SK-N-SH (cell line): ENCODE results near the gene TLCD5. TPM values are rescaled to one million over a fixed set of nuclear protein-coding genes. Genes with fewer than 3 reads are reported as not detected.
A peak's percentile ranks its signal among the peaks of the same experiment; 100 is the strongest.

Experiments used
- CTCF ChIA-PET: fragments of 300-600, 350-600 bp; formaldehyde crosslinking; extraction: SDS; loops from one replicate; lab custom pipeline; 2021; lab: Yijun Ruan, JAX
- POLR2A ChIA-PET: fragments of 350-600 bp; sonication (Branson Sonifier 250); formaldehyde crosslinking; extraction: SDS; loops from one replicate; lab custom pipeline; 2020; ENCODE audit warnings: antibody characterized with exemption, inconsistent platforms; lab: Yijun Ruan, JAX
- DNase-seq: peaks from one replicate; pipeline ENCODE4 v3.0.0; 2012
- H2AFZ ChIP-seq: fragments of 200-600 bp; sonication (generic); 2 replicates; pipeline ENCODE4 v1.8.1; 2016; ENCODE audit warnings: antibody characterized with exemption, mild to moderate bottlenecking, low read depth
- H3F3A ChIP-seq: fragments of 200-600 bp; sonication (generic); replicated peaks from 2 replicates; pipeline ENCODE3; 2016; ENCODE audit warnings: antibody characterized with exemption, mild to moderate bottlenecking; ENCODE audit not compliant: insufficient read depth
- H3K27ac ChIP-seq, 2 experiments: fragments of 200-500 bp in 1 of 2; fragments of 200-600 bp in 1 of 2; sonication (Bioruptor generic) in 1 of 2; sonication (generic), shearing (Covaris generic) in 1 of 2; 2 replicates each; pipeline versions ENCODE4 v1.5.1 to v1.6.1; 2014 to 2016; ENCODE audit warnings: low read depth in 2 of 2, inconsistent platforms in 1 of 2, low read length in 1 of 2, mild to moderate bottlenecking in 1 of 2, mixed read lengths in 1 of 2
- H3K27me3 ChIP-seq: fragments of 200-600 bp; sonication (generic), shearing (Covaris generic); 2 replicates; pipeline ENCODE4 v1.6.1; 2016; ENCODE audit warnings: mixed run types; ENCODE audit not compliant: insufficient read depth
- H3K36me3 ChIP-seq, 2 experiments: fragments of 200-500 bp in 1 of 2; fragments of 200-600 bp in 1 of 2; sonication (Bioruptor generic) in 1 of 2; sonication (generic) in 1 of 2; replicated peaks in 1 of 2; 2 replicates each; pipeline versions ENCODE3 to v1.5.1; 2014 to 2016; ENCODE audit warnings: low read length in 1 of 2, mild to moderate bottlenecking in 1 of 2; ENCODE audit not compliant: insufficient read depth in 2 of 2, control insufficient read depth in 1 of 2
- H3K4me1 ChIP-seq, 2 experiments: fragments of 200-500 bp in 1 of 2; fragments of 200-600 bp in 1 of 2; sonication (Bioruptor generic) in 1 of 2; sonication (generic), shearing (Covaris generic) in 1 of 2; 2 replicates each; pipeline versions ENCODE4 v1.5.1 to v1.6.1; 2014 to 2016; ENCODE audit warnings: low read depth in 1 of 2, low read length in 1 of 2, mixed run types in 1 of 2; ENCODE audit not compliant: insufficient read depth in 2 of 2, control insufficient read depth in 1 of 2
- H3K4me2 ChIP-seq: fragments of 200-600 bp; sonication (generic), shearing (Covaris generic); 2 replicates; pipeline ENCODE4 v1.6.1; 2017; ENCODE audit warnings: mixed run types
- H3K4me3 ChIP-seq, 2 experiments: fragments of 200-500 bp in 1 of 2; fragments of 200-600 bp in 1 of 2; sonication (Bioruptor generic) in 1 of 2; sonication (generic), shearing (Covaris generic) in 1 of 2; 2 replicates each; pipeline versions ENCODE4 v1.5.1 to v1.8.1; 2014 to 2016; ENCODE audit warnings: low read depth in 2 of 2, inconsistent platforms in 1 of 2, low read length in 1 of 2, mild to moderate bottlenecking in 1 of 2, mixed read lengths in 1 of 2, moderate library complexity in 1 of 2
- H3K79me2 ChIP-seq: fragments of 200-600 bp; sonication (generic); 2 replicates; pipeline ENCODE4 v1.8.1; 2017; ENCODE audit warnings: mild to moderate bottlenecking; ENCODE audit not compliant: insufficient read depth
- H3K9ac ChIP-seq: fragments of 200-600 bp; sonication (generic); 2 replicates; pipeline ENCODE4 v1.6.1; 2017; ENCODE audit warnings: mixed run types
- H3K9me2 ChIP-seq: fragments of 200-600 bp; sonication (generic); 2 replicates; pipeline ENCODE4 v1.6.1; 2017; ENCODE audit warnings: mixed run types
- H3K9me3 ChIP-seq: fragments of 200-600 bp; sonication (generic); 2 replicates; pipeline ENCODE4 v1.6.1; 2017; ENCODE audit warnings: mixed run types, mild to moderate bottlenecking, moderate library complexity
- H4K20me1 ChIP-seq: fragments of 200-600 bp; sonication (generic); 2 replicates; pipeline ENCODE4 v1.6.1; 2017; ENCODE audit warnings: mild to moderate bottlenecking, mixed run types; ENCODE audit not compliant: insufficient read depth
- ELF1 ChIP-seq: IDR thresholded peaks from 2 replicates; pipeline ENCODE4 v1.4.0; 2012
- EP300 ChIP-seq, 2 experiments: IDR thresholded peaks; 2 replicates each; pipeline versions ENCODE4 v1.4.0 to v1.6.1; 2012; ENCODE audit warnings: borderline replicate concordance in 1 of 2, low read depth in 1 of 2, low read length in 1 of 2
- FOSL2 ChIP-seq: IDR thresholded peaks from 2 replicates; pipeline ENCODE4 v1.4.0; 2012; ENCODE audit warnings: low read depth, mild to moderate bottlenecking, moderate library complexity, borderline replicate concordance
- FOXJ3 ChIP-seq: sonication (generic); formaldehyde crosslinking; IDR thresholded peaks from 2 replicates; pipeline ENCODE4 v1.5.1; 2020; ENCODE audit warnings: mild to moderate bottlenecking, missing genetic modification reagents
- FOXM1 ChIP-seq: IDR thresholded peaks from 2 replicates; pipeline ENCODE4 v1.4.0; 2012; ENCODE audit warnings: low read depth, mild to moderate bottlenecking
- GATA2 ChIP-seq: sonication (generic); formaldehyde crosslinking; IDR thresholded peaks from 2 replicates; pipeline ENCODE4 v1.5.0; 2020; ENCODE audit warnings: mild to moderate bottlenecking, missing genetic modification reagents
- MAX ChIP-seq: IDR thresholded peaks from 2 replicates; pipeline ENCODE4 v1.4.0; 2012; ENCODE audit warnings: low read depth
- NRF1 ChIP-seq: IDR thresholded peaks from 2 replicates; pipeline ENCODE4 v1.6.1; 2012; ENCODE audit warnings: low read depth, mild to moderate bottlenecking, low read length
- PBX3 ChIP-seq: IDR thresholded peaks from 2 replicates; pipeline ENCODE4; 2012
- POLR2AphosphoS5 ChIP-seq: IDR thresholded peaks from 2 replicates; pipeline ENCODE4 v1.6.1; 2012; ENCODE audit warnings: low read depth, low read length
- RAD21 ChIP-seq: IDR thresholded peaks from 2 replicates; pipeline ENCODE4 v1.6.1; 2012; ENCODE audit warnings: mild to moderate bottlenecking, low read length
- RCOR1 ChIP-seq: fragments of 150-350 bp; IDR thresholded peaks from 2 replicates; pipeline ENCODE4 v1.6.1; 2017; ENCODE audit warnings: antibody characterized with exemption, low read length
- RFX5 ChIP-seq: IDR thresholded peaks from 2 replicates; pipeline ENCODE4 v1.6.1; 2012; ENCODE audit warnings: mild to moderate bottlenecking, improper control_type of control experiment, low read length
- SIN3A ChIP-seq: IDR thresholded peaks from 2 replicates; pipeline ENCODE4 v1.6.1; 2012; ENCODE audit warnings: low read depth, mild to moderate bottlenecking, low read length, moderate library complexity, borderline replicate concordance
- TAF1 ChIP-seq: IDR thresholded peaks from 2 replicates; pipeline ENCODE4 v1.6.1; 2012; ENCODE audit warnings: low read depth, mild to moderate bottlenecking, low read length, moderate library complexity, borderline replicate concordance
- TCF12 ChIP-seq: IDR thresholded peaks from 2 replicates; pipeline ENCODE4 v1.4.0; 2012
- TEAD4 ChIP-seq: IDR thresholded peaks from 2 replicates; pipeline ENCODE4 v1.4.0; 2012; ENCODE audit warnings: mild to moderate bottlenecking, borderline replicate concordance; ENCODE audit not compliant: insufficient read depth
- USF1 ChIP-seq: IDR thresholded peaks from 2 replicates; pipeline ENCODE4 v1.4.0; 2012; ENCODE audit warnings: low read depth, borderline replicate concordance
- ZBTB33 ChIP-seq: IDR thresholded peaks from 2 replicates; pipeline ENCODE4 v1.4.0; 2012; ENCODE audit warnings: low read depth, borderline replicate concordance
- WGBS: methylation state at CpG from one replicate; pipeline ENCODE4 v1.1.6; 2017; ENCODE audit warnings: low lambda C conversion rate; 5-methylcytosine and 5-hydroxymethylcytosine counted together
- polyA plus RNA-seq, 3 experiments: library from polyadenylated mRNA; depleted of rRNA; stranded (reverse); fragments of >200 nt; gene quantifications; 2 replicates each; pipeline ENCODE4 v1.2.3, GENCODE V29; 2012

Gene TLCD5
- polyA plus RNA-seq, 1 of the 3 experiments (the other 2 are of a cell fraction): 12.7 TPM

- Histone ChIP-seq H3K9me3 (no peaks in the 10 kb centered on the region), H3K9ac (no peak overlapping the region), H3K36me3 (no peaks in the 10 kb centered on the region), H3K79me2 (no peaks in the 10 kb centered on the region), H4K20me1 (no peaks in the 10 kb centered on the region), H3F3A (no peaks in the 10 kb centered on the region), H3K27ac (no peak overlapping the region), H3K4me2 (no peak overlapping the region), H3K9me2 (no peaks in the 10 kb centered on the region), H2AFZ (no peak overlapping the region), H3K4me1 (peaks cover 0 to 21% of the 10 kb centered on the region in 2 experiments; a peak in 2 of 4 replicates), H3K27me3 (peaks cover under 1% of the 10 kb centered on the region), H3K4me3 (no peak overlapping the region)
- TF ChIP-seq TEAD4 (no peak), POLR2AphosphoS5 (no peak), PBX3 (no peak), USF1 (no peak), FOXJ3 (CRISPR knock-in tag) (no peak), NRF1 (no peak), TCF12 (no peak), ELF1 (no peak), FOXM1 (no peak), MAX (no peak), SIN3A (no peak), RFX5 (no peak)
- 51% methylated on average over 2 of the region's 5 CpGs for WGBS
- DNase-seq: no peak
- ChIA-PET CTCF (interaction anchor here (0.6 to 19.4 kb wide), 7 partner anchors 9 to 921 kb away, joined by 3 to 622 read pairs (median 3); partner anchors contain the start of genes GRIK4 and POU2F3), POLR2A (interaction anchor here (0.7 kb wide), 1 partner anchor 307 kb away, joined by 4 read pairs; no protein-coding TSS in a partner anchor)
Measured at GRCh38 chr11:120294096-120294495, 31.0 kb upstream of the TLCD5 start.

GRCh38 chr11:120295099-120295498, 30.0 kb upstream of the TLCD5 start:
- POLR2A ChIA-PET: no interaction called here
- H4K20me1 ChIP-seq: no peaks in the 10 kb centered on the region
- H3K9ac ChIP-seq: no peak overlapping the region
- no peaks in the 10 kb centered on the region for H3K9me2 ChIP-seq
- no peak overlapping the region for H3K4me3 ChIP-seq
- peaks cover 3% of the 10 kb centered on the region for H3K27me3 ChIP-seq
- no peaks in the 10 kb centered on the region for H3F3A ChIP-seq
- H2AFZ ChIP-seq: no peak overlapping the region
- H3K4me2 ChIP-seq: no peak overlapping the region; the same call in 1 of the 2 replicates
- H3K9me3 ChIP-seq: no peaks in the 10 kb centered on the region
- no peaks in the 10 kb centered on the region for H3K79me2 ChIP-seq
- peaks cover 0 to 28% of the 10 kb centered on the region in 2 experiments; a peak in 2 of 4 replicates for H3K4me1 ChIP-seq
- no peak overlapping the region; a peak in 1 of 4 replicates for H3K27ac ChIP-seq
- CTCF ChIA-PET: interaction anchor here (0.8 to 19.4 kb wide), 6 partner anchors 8 to 219 kb away, joined by 3 to 622 read pairs (median 4); partner anchors contain the start of gene POU2F3
- peak; percentile 72 for DNase-seq
- WGBS: 6% methylated on average over 4 of the region's 4 CpGs
- H3K36me3 ChIP-seq: no peaks in the 10 kb centered on the region
- TF ChIP-seq RAD21 (no peak; the same call in 1 of the 2 replicates), GATA2 (CRISPR knock-in tag) (peak; percentile 97), EP300 (IDR thresholded peaks at IDR 0.05; ENCODE audit: borderline replicate concordance in 1 of 2, low read depth in 1 of 2, low read length in 1 of 2) (peak; percentile 48 to 87; a peak in 3 of 4 replicates), USF1 (no peak), FOSL2 (peak; percentile 45; the same call in 1 of the 2 replicates), RCOR1 (peak; percentile 97), ZBTB33 (0 out of 2 replicates have a peak, but pooled peaks have one; percentile 24), PBX3 (peak; percentile 62), TAF1 (no peak), NRF1 (no peak)
